MCF 10A (cell line): ENCODE results near the gene KCNJ6. TPM values are rescaled to one million over a fixed set of nuclear protein-coding genes. Genes with fewer than 3 reads are reported as not detected.

Experiments used
- BruUV-seq: library from RNA; stranded (reverse); fragments of 400-500 nt; replicated peaks from 2 replicates; lab custom pipeline; 2021; lab: Mats Ljungman, UMichigan
- CTCF ChIA-PET: fragments of 300-600 bp; sonication (Branson Sonifier 250); formaldehyde crosslinking; extraction: SDS; loops from one replicate; lab custom pipeline; 2021; ENCODE audit warnings: antibody characterized with exemption, inconsistent platforms; lab: Yijun Ruan, JAX
- POLR2A ChIA-PET: fragments of 300-600, 350-650 bp; sonication (Branson Sonifier 250); formaldehyde crosslinking; extraction: SDS; loops from one replicate; lab custom pipeline; 2020; ENCODE audit warnings: antibody characterized with exemption, inconsistent platforms; lab: Yijun Ruan, JAX
- DNase-seq: peaks from one replicate; pipeline ENCODE4 v3.0.0-alpha.2; 2018; ENCODE audit not compliant: unreplicated experiment
- H3K27ac Mint-ChIP-seq: one replicate; pipeline ENCODE4 v1.8.0; 2022; ENCODE audit warnings: mild to moderate bottlenecking, low read depth, mixed read lengths; ENCODE audit not compliant: unreplicated experiment
- H3K27me3 Mint-ChIP-seq: one replicate; pipeline ENCODE4 v1.8.0; 2022; ENCODE audit warnings: mixed read lengths; ENCODE audit not compliant: insufficient read depth, unreplicated experiment
- H3K36me3 Mint-ChIP-seq: one replicate; pipeline ENCODE4 v1.8.0; 2022; ENCODE audit warnings: mild to moderate bottlenecking, moderate library complexity, mixed read lengths; ENCODE audit not compliant: insufficient read depth, unreplicated experiment
- H3K4me1 Mint-ChIP-seq: one replicate; pipeline ENCODE4 v1.8.0; 2022; ENCODE audit warnings: mixed read lengths; ENCODE audit not compliant: insufficient read depth, unreplicated experiment
- H3K4me3 Mint-ChIP-seq: one replicate; pipeline ENCODE4 v1.8.0; 2022; ENCODE audit warnings: mild to moderate bottlenecking, moderate library complexity, mixed read lengths; ENCODE audit not compliant: unreplicated experiment
- H3K9me3 Mint-ChIP-seq: one replicate; pipeline ENCODE4 v1.8.0; 2022; ENCODE audit warnings: mixed read lengths; ENCODE audit not compliant: unreplicated experiment
- CTCF ChIP-seq: fragments of 200-600 bp; IDR thresholded peaks from one replicate; pipeline ENCODE4 v1.8.0; 2022; ENCODE audit warnings: antibody characterized with exemption, mild to moderate bottlenecking; ENCODE audit not compliant: unreplicated experiment
- intact Hi-C: fragments of 100-400 bp; cut with micrococcal nuclease; formaldehyde crosslinking; loops from 2 replicates; pipeline ENCODE4 v1.14.1; 2022
- total RNA-seq: library from RNA; stranded (reverse); gene quantifications from 2 replicates; pipeline ENCODE4 v1.2.3, GENCODE V29; 2022

The KCNJ6 gene
- total RNA-seq, 1 experiment from 2014 or later, result 0.28 TPM

DNA sequence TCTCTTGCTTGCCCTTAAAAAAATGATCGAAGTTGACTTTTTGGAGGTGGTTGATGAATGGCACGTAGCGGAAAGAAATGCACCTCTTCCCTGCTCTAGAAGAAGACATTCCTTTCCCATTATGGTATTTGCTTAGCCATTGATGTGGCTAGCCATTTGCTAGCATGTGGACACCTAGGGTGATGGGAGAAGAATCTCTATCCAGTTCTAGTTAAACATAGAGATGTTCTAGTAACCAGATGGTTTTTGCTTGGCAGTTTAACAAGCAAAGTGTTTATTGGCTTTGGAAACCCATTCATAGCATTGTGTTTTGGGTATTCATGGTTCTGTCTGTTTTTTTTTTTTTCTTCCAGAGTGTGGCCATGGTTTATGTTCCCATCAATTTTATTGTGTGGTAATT lies 78.9 kb downstream of the KCNJ6 start:
- Mint-ChIP-seq H3K4me1 (no peaks in the 10 kb centered on the region), H3K4me3 (no peak overlapping the region), H3K27ac (no peak overlapping the region), H3K9me3 (peaks cover 7% of the 10 kb centered on the region), H3K27me3 (no peaks in the 10 kb centered on the region), H3K36me3 (no peaks in the 10 kb centered on the region)
- CTCF ChIA-PET, result no interaction called here
- DNase-seq, result no peak
- POLR2A ChIA-PET, result no interaction called here
- no peak for TF ChIP-seq CTCF
- intact Hi-C loops, result no loop called here
- no TSS peak for BruUV-seq

GRCh38 chr21:37835481-37835880 lies 80.8 kb downstream of the KCNJ6 start:
- no peak overlapping the region for H3K27ac Mint-ChIP-seq
- DNase-seq, result no peak
- POLR2A ChIA-PET, result no interaction called here
- H3K4me1 Mint-ChIP-seq, result no peaks in the 10 kb centered on the region
- H3K4me3 Mint-ChIP-seq, result no peak overlapping the region
- CTCF ChIA-PET, result no interaction called here
- no TSS peak for BruUV-seq
- no peaks in the 10 kb centered on the region for H3K27me3 Mint-ChIP-seq
- no peak for TF ChIP-seq CTCF
- H3K36me3 Mint-ChIP-seq, result no peaks in the 10 kb centered on the region
- intact Hi-C loops, result no loop called here
- H3K9me3 Mint-ChIP-seq, result peaks cover 7% of the 10 kb centered on the region

- Mint-ChIP-seq H3K36me3 (no peaks in the 10 kb centered on the region), H3K4me1 (peaks cover 12% of the 10 kb centered on the region), H3K4me3 (no peak overlapping the region), H3K9me3 (no peaks in the 10 kb centered on the region), H3K27ac (no peak overlapping the region), H3K27me3 (no peaks in the 10 kb centered on the region)
- TF ChIP-seq CTCF, result no peak
- intact Hi-C loops, result no loop called here
- ChIA-PET POLR2A (no interaction called here), CTCF (no interaction called here)
- BruUV-seq, result no TSS peak
- DNase-seq, result no peak
These were observed 83.0 kb downstream of the KCNJ6 start for GRCh38 chr21:37833301-37833700.

- Mint-ChIP-seq H3K36me3 (no peaks in the 10 kb centered on the region), H3K27me3 (no peaks in the 10 kb centered on the region), H3K9me3 (no peaks in the 10 kb centered on the region), H3K4me1 (peaks cover 12% of the 10 kb centered on the region), H3K27ac (peak overlapping the region; percentile 81), H3K4me3 (no peak overlapping the region)
- BruUV-seq, result no TSS peak
- peak; percentile 66 for DNase-seq
- intact Hi-C loops, result no loop called here
- TF ChIP-seq CTCF, result no peak
- CTCF ChIA-PET, result interaction anchor here (0.6 kb wide), 1 partner anchor 60 kb away, joined by 4 read pairs; no protein-coding TSS in a partner anchor
- POLR2A ChIA-PET, result interaction anchor here (1.2 kb wide), 1 partner anchor 14 kb away, joined by 3 read pairs; no protein-coding TSS in a partner anchor
These were observed 86.8 kb downstream of the KCNJ6 start for GRCh38 chr21:37829447-37829846.
